Measurements from ENCODE around the gene FBXL17. TPM values are rescaled to one million over a fixed set of nuclear protein-coding genes. Genes with fewer than 3 reads are reported as not detected.

The FBXL17 gene
- total and polyA plus RNA-seq, 2 donors (not counting 1 experiment from before 2014, with no cell fraction given): 7.3 to 40.3 TPM

GRCh38 chr5:107926121-107926520 lies 455.8 kb downstream of the FBXL17 start:
- CTCF ChIA-PET: interaction anchor here (0.8 kb wide), 1 partner anchor 21 kb away, joined by 3 read pairs; no protein-coding TSS in a partner anchor

GRCh38 chr5:107925200-107925599 lies 456.7 kb downstream of the FBXL17 start:
- no peak for ATAC-seq (ENCODE audit: low read depth)
- Histone ChIP-seq H2AFZ (ENCODE audit: insufficient read depth, low read depth, low read length, poor library complexity, severe bottlenecking) (no peak overlapping the region), H3K36me3 (replicated peaks in 1 of 2; ENCODE audit: control extremely low read depth in 1 of 2, control insufficient read depth in 1 of 2, extremely low read depth in 1 of 2, insufficient read depth in 2 of 2, low read length in 1 of 2) (no peaks in the 10 kb centered on the region), H4K20me1 (ENCODE audit: control insufficient read depth, insufficient read depth, low read length, poor library complexity, severe bottlenecking) (no peaks in the 10 kb centered on the region), H3K27me3 (replicated peaks in 1 of 4; ENCODE audit: control extremely low read depth in 1 of 4, control insufficient read depth in 3 of 4, insufficient read depth in 4 of 4, low read length in 3 of 4) (no peaks in the 10 kb centered on the region), H3K27ac (ENCODE audit: low read length in 2 of 2) (no peak overlapping the region), H3K4me2 (replicated peaks; ENCODE audit: low read depth, low read length, poor library complexity, severe bottlenecking) (no peak overlapping the region), H3K9ac (ENCODE audit: low read length) (no peak overlapping the region), H3K9me3 (ENCODE audit: control extremely low read depth in 1 of 3, control insufficient read depth in 2 of 3, insufficient read depth in 1 of 3, low read length in 2 of 3) (no peaks in the 10 kb centered on the region), H3K79me2 (ENCODE audit: control insufficient read depth, insufficient read depth, low read length) (no peaks in the 10 kb centered on the region), H3K4me3 (ENCODE audit: control extremely low read depth in 1 of 5, extremely low read depth in 1 of 5, insufficient read depth in 1 of 5, low read depth in 2 of 5, low read length in 4 of 5) (no peak overlapping the region), H3K4me1 (ENCODE audit: control insufficient read depth in 2 of 2, insufficient read depth in 2 of 2, low read length in 2 of 2) (no peaks in the 10 kb centered on the region)
- WGBS (ENCODE audit: insufficient coverage): 88% methylated on average over 2 of the region's 4 CpGs
- ChIA-PET CTCF (no interaction called here), POLR2A (no interaction called here)
- intact Hi-C loops (cut with micrococcal nuclease): no loop called here
- Mint-ChIP-seq H3K4me3 (no peak overlapping the region), H3K4me1 (no peaks in the 10 kb centered on the region), H3K9me3 (ENCODE audit: insufficient read depth) (no peaks in the 10 kb centered on the region), H3K27ac (no peak overlapping the region), H3K27me3 (no peaks in the 10 kb centered on the region)
- no peak for TF ChIP-seq EZH2 (IDR thresholded peaks at IDR 0.05; ENCODE audit: borderline replicate concordance, insufficient read depth, low read depth, low read length, poor library complexity, severe bottlenecking)
- no peak for TF ChIP-seq CTCF (IDR thresholded peaks at IDR 0.05)
- no peak for DNase-seq

More at GRCh38 chr5:107926121-107926520, 455.8 kb downstream of the FBXL17 start:
- no peaks in the 10 kb centered on the region for H3K36me3 ChIP-seq (replicated peaks in 1 of 2; ENCODE audit: control extremely low read depth in 1 of 2, control insufficient read depth in 1 of 2, extremely low read depth in 1 of 2, insufficient read depth in 2 of 2, low read length in 1 of 2)
- DNase-seq (no peak), ATAC-seq (ENCODE audit: low read depth) (no peak)
- H3K4me3 ChIP-seq (ENCODE audit: control extremely low read depth in 1 of 5, extremely low read depth in 1 of 5, insufficient read depth in 1 of 5, low read depth in 2 of 5, low read length in 4 of 5): no peak overlapping the region
- no peak overlapping the region for H3K4me3 Mint-ChIP-seq
- no peaks in the 10 kb centered on the region for H3K27me3 ChIP-seq (replicated peaks in 1 of 4; ENCODE audit: control extremely low read depth in 1 of 4, control insufficient read depth in 3 of 4, insufficient read depth in 4 of 4, low read length in 3 of 4)
- H3K79me2 ChIP-seq (ENCODE audit: control insufficient read depth, insufficient read depth, low read length): no peaks in the 10 kb centered on the region
- H3K4me2 ChIP-seq (replicated peaks; ENCODE audit: low read depth, low read length, poor library complexity, severe bottlenecking): no peak overlapping the region
- intact Hi-C loops (cut with micrococcal nuclease): no loop called here
- no peaks in the 10 kb centered on the region for H3K9me3 Mint-ChIP-seq (ENCODE audit: insufficient read depth)
- no peak overlapping the region for H2AFZ ChIP-seq (ENCODE audit: insufficient read depth, low read depth, low read length, poor library complexity, severe bottlenecking)
- no peak overlapping the region for H3K27ac Mint-ChIP-seq
- no peak overlapping the region for H3K9ac ChIP-seq (ENCODE audit: low read length)
- no CpG with 5 or more reads among the region's 1 CpG for WGBS (ENCODE audit: insufficient coverage)
- no peaks in the 10 kb centered on the region for H3K27me3 Mint-ChIP-seq
- H3K9me3 ChIP-seq (ENCODE audit: control extremely low read depth in 1 of 3, control insufficient read depth in 2 of 3, insufficient read depth in 1 of 3, low read length in 2 of 3): no peaks in the 10 kb centered on the region
- POLR2A ChIA-PET: no interaction called here
- TF ChIP-seq CTCF (IDR thresholded peaks at IDR 0.05) (no peak), EZH2 (IDR thresholded peaks at IDR 0.05; ENCODE audit: borderline replicate concordance, insufficient read depth, low read depth, low read length, poor library complexity, severe bottlenecking) (no peak)
- no peak overlapping the region for H3K27ac ChIP-seq (ENCODE audit: low read length in 2 of 2)
- H3K4me1 Mint-ChIP-seq: no peaks in the 10 kb centered on the region
- H4K20me1 ChIP-seq (ENCODE audit: control insufficient read depth, insufficient read depth, low read length, poor library complexity, severe bottlenecking): no peaks in the 10 kb centered on the region
- H3K4me1 ChIP-seq (ENCODE audit: control insufficient read depth in 2 of 2, insufficient read depth in 2 of 2, low read length in 2 of 2): no peaks in the 10 kb centered on the region
